Transverse colon (tissue), 4 donors: Measurements from ENCODE around the gene ATP8A1. TPM values are rescaled to one million over a fixed set of nuclear protein-coding genes. Genes with fewer than 3 reads are reported as not detected.

Experiments used
- DNase-seq: peaks from one replicate; pipeline ENCODE4 v3.0.0-alpha.2; 2019
- H3K27ac ChIP-seq, 4 donors: fragments of 200-600 bp; sonication (generic); 2 replicates each; pipeline ENCODE4 v1.5.1; 2016 to 2018; ENCODE audit warnings: inconsistent platforms in 4 of 4
- H3K27me3 ChIP-seq: fragments of 200-600 bp; sonication (generic); 2 replicates; pipeline ENCODE4 v1.5.1; 2017; ENCODE audit warnings: inconsistent platforms
- H3K36me3 ChIP-seq, 4 donors: fragments of 200-600 bp; sonication (generic); 2 replicates each; pipeline ENCODE4 v1.5.1; 2017 to 2019; ENCODE audit warnings: inconsistent platforms in 4 of 4
- H3K4me1 ChIP-seq, 4 donors: fragments of 200-600 bp; sonication (generic); 2 replicates each; pipeline ENCODE4 v1.5.1; 2017 to 2020; ENCODE audit warnings: inconsistent platforms in 4 of 4
- H3K4me3 ChIP-seq, 4 donors: fragments of 200-600 bp; sonication (generic); 1 replicate in 1 of 4; 2 replicates in 3 of 4; pipeline versions ENCODE4 v1.5.1 to v1.6.1; 2017 to 2019; ENCODE audit warnings: inconsistent platforms in 4 of 4
- H3K9me3 ChIP-seq, 2 donors: fragments of 200-600 bp; sonication (generic); 2 replicates each; pipeline ENCODE4 v1.5.1; 2017 to 2019; ENCODE audit warnings: inconsistent platforms in 2 of 2
- EP300 ChIP-seq: sonication (generic); formaldehyde crosslinking; IDR thresholded peaks from one replicate; pipeline ENCODE4 v1.6.1; 2017; ENCODE audit warnings: antibody characterized with exemption, low read depth
- POLR2A ChIP-seq: fragments of 450-650 bp; IDR thresholded peaks from one replicate; pipeline ENCODE4 v1.6.1; 2016; ENCODE audit warnings: antibody characterized with exemption, mild to moderate bottlenecking, moderate library complexity
- POLR2AphosphoS5 ChIP-seq, 3 donors: sonication (generic); formaldehyde crosslinking; IDR thresholded peaks; one replicate each; pipeline ENCODE4 v1.6.1; 2016; ENCODE audit warnings: antibody characterized with exemption in 3 of 3
- WGBS, 2 donors: methylation state at CpG; one replicate each; pipeline ENCODE4 v1.1.5; 2018; ENCODE audit warnings: low coverage in 1 of 2; 5-methylcytosine and 5-hydroxymethylcytosine counted together
- in situ Hi-C, 4 donors: fragments of 200-750 bp; cut with MboI; loops; one replicate each; pipeline versions ENCODE4 v1.15.0 to v1.15.1; 2017; ENCODE audit warnings: low sequenced_read_pairs in 3 of 4, low pct_ligation_motif_present in 1 of 4, low pct_unique_long_range_greater_than_20kb in 1 of 4
- intact Hi-C: fragments of 100-400 bp; cut with DNase I; formaldehyde crosslinking; loops from one replicate; pipeline ENCODE4 v1.15.1; 2023; ENCODE audit warnings: low total_unique reads
- total RNA-seq, 4 donors: library from RNA; depleted of rRNA; stranded (reverse); fragments of >200 nt; gene quantifications; one replicate each; pipeline ENCODE4 v1.1.0, GENCODE V29; 2016
- TF ChIP-seq, protein P1 (sequence below), 5 experiments: fragments of 200-600 bp in 3 of 5; fragments of 450-650 bp in 2 of 5; sonication (generic) in 3 of 5; IDR thresholded peaks; 1 replicate in 2 of 5; 2 replicates in 3 of 5; pipeline ENCODE4 v1.5.1; 2016 to 2017; ENCODE audit warnings: antibody characterized with exemption in 5 of 5, inconsistent platforms in 3 of 5, mild to moderate bottlenecking in 2 of 5, moderate library complexity in 1 of 5

The ATP8A1 gene
- total RNA-seq, 4 donors from 2014 or later, result 72.2 to 255 (median 166) TPM

DNA sequence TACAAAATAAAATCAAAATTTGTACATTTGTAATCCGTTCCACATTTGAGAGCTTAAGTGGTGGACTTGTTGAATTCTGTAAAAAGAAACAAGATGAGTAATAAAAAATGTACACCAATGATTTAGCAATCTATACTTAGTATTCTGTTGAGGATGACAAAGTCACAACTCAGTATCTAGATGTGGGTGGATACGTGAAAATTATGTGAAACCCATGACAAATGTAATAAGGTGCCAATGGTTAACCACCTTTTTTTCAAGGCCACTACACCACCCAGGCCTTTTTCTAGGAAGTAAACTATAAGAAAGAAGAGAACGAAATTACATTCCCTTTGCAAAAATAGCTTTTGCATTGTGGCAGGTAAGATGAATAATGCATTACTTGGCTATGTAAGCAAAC is 77.0 kb downstream of the ATP8A1 start:
- TF ChIP-seq EP300 (no peak), POLR2AphosphoS5 (IDR thresholded peaks at IDR 0.05) (no peak), POLR2A (no peak)
- TF ChIP-seq, protein P1, sequence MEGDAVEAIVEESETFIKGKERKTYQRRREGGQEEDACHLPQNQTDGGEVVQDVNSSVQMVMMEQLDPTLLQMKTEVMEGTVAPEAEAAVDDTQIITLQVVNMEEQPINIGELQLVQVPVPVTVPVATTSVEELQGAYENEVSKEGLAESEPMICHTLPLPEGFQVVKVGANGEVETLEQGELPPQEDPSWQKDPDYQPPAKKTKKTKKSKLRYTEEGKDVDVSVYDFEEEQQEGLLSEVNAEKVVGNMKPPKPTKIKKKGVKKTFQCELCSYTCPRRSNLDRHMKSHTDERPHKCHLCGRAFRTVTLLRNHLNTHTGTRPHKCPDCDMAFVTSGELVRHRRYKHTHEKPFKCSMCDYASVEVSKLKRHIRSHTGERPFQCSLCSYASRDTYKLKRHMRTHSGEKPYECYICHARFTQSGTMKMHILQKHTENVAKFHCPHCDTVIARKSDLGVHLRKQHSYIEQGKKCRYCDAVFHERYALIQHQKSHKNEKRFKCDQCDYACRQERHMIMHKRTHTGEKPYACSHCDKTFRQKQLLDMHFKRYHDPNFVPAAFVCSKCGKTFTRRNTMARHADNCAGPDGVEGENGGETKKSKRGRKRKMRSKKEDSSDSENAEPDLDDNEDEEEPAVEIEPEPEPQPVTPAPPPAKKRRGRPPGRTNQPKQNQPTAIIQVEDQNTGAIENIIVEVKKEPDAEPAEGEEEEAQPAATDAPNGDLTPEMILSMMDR (IDR thresholded peaks at IDR 0.05), result no peak
- Histone ChIP-seq H3K36me3 (peaks cover 0 to 7% (median 2%) of the 10 kb centered on the region in 4 donors), H3K4me1 (no peaks in the 10 kb centered on the region), H3K27ac (no peak overlapping the region), H3K9me3 (no peaks in the 10 kb centered on the region), H3K4me3 (no peak overlapping the region), H3K27me3 (no peaks in the 10 kb centered on the region)
- no peak for DNase-seq
- intact Hi-C loops, result no loop called here
- 84 to 85% methylated on average over 3 of the region's 3 CpGs for WGBS, 2 donors
- in situ Hi-C loops, result loop anchor here in 1 of 4 donors (10.0 kb wide), 1 partner anchor 285 kb away; no protein-coding TSS in a partner anchor

DNA sequence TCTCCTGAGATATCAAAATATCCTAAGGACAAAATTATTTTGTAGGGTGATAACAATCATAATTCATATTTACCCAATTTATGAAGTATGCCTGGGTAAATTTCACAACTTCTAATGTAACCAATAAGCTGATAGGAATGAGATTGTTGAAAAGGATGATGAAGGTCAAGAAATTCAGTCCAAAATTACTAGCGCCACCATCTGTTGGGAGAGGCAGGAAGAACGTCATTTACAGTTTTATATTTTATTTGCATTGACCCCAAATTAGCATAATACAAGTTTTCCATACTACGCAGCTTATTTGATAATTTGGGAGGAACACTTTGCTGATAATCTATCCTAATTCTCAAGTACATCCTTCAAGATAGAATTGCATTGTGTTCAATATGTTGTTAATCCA is 78.7 kb downstream of the ATP8A1 start:
- 81% methylated on average over 3 of the region's 3 CpGs for WGBS, 2 donors
- Histone ChIP-seq H3K27ac (no peak overlapping the region), H3K4me1 (no peaks in the 10 kb centered on the region), H3K36me3 (peaks cover 0 to 7% (median 2%) of the 10 kb centered on the region in 4 donors), H3K4me3 (no peak overlapping the region), H3K27me3 (no peaks in the 10 kb centered on the region), H3K9me3 (no peaks in the 10 kb centered on the region)
- no peak for DNase-seq
- TF ChIP-seq POLR2A (no peak), POLR2AphosphoS5 (IDR thresholded peaks at IDR 0.05) (no peak), EP300 (no peak)
- TF ChIP-seq, protein P1 (IDR thresholded peaks at IDR 0.05), result no peak
- in situ Hi-C loops (loop anchor here in 1 of 4 donors (10.0 kb wide), 1 partner anchor 287 kb away; no protein-coding TSS in a partner anchor), intact Hi-C loops (no loop called here)

GRCh38 chr4:42574870-42575430 is 82.0 kb downstream of the ATP8A1 start:
- no peak for TF ChIP-seq POLR2AphosphoS5 (IDR thresholded peaks at IDR 0.05)
- no peak for TF ChIP-seq EP300
- TF ChIP-seq, protein P1 (IDR thresholded peaks at IDR 0.05), result no peak
- no peak for TF ChIP-seq POLR2A
- no peak for DNase-seq
- no peaks in the 10 kb centered on the region for H3K9me3 ChIP-seq
- H3K36me3 ChIP-seq, result peaks cover 0 to 4% (median 0%) of the 10 kb centered on the region in 4 donors
- in situ Hi-C loops, result loop anchor here in 3 of 4 donors (10.0 to 25.0 kb wide), 3 partner anchors 187 to 290 kb away; no protein-coding TSS in a partner anchor
- H3K4me3 ChIP-seq, result no peak overlapping the region
- H3K4me1 ChIP-seq, result peaks cover 0 to 2% (median 0%) of the 10 kb centered on the region in 4 donors
- WGBS, 2 donors, result 90 to 98% methylated on average over 4 of the region's 4 CpGs
- H3K27ac ChIP-seq, result no peak overlapping the region
- H3K27me3 ChIP-seq, result no peaks in the 10 kb centered on the region
- intact Hi-C loops, result no loop called here

DNA sequence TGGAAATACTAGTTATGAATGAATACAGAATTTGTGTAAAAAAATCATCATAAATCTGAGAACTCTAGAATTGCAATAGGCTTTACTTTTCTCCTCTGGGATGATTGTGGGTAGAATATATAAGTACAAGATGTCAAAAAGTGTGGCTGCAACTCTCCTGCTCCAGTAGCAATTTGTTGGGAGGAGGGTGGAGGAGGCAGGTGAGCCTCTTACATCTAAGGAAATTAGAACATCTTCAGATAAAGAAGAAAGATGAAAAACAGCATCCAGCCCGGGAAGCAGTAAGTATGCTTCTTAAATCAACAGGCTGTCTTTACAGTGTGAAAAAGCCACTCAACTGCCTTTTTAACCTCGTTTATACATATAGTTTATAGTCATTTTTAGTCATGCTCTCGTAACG is 83.7 kb downstream of the ATP8A1 start:
- Histone ChIP-seq H3K9me3 (no peaks in the 10 kb centered on the region), H3K36me3 (peaks cover 0 to 4% (median 0%) of the 10 kb centered on the region in 4 donors), H3K27me3 (no peaks in the 10 kb centered on the region), H3K27ac (no peak overlapping the region), H3K4me1 (peaks cover 0 to 3% (median 1%) of the 10 kb centered on the region in 4 donors), H3K4me3 (no peak overlapping the region)
- DNase-seq, result no peak
- TF ChIP-seq POLR2AphosphoS5 (IDR thresholded peaks at IDR 0.05), result no peak
- TF ChIP-seq POLR2A, result no peak
- TF ChIP-seq EP300, result no peak
- TF ChIP-seq, protein P1 (IDR thresholded peaks at IDR 0.05), result no peak
- in situ Hi-C loops, result loop anchor here in 3 of 4 donors (10.0 to 25.0 kb wide), 3 partner anchors 189 to 292 kb away; no protein-coding TSS in a partner anchor
- intact Hi-C loops, result no loop called here
- 88 to 93% methylated on average over 4 of the region's 4 CpGs for WGBS, 2 donors
